SU-DHL-6 (cell line): ENCODE data around the gene GPRASP1.
"Not testable (repeated sequence)": the region's sequence is repeated elsewhere in the genome, so short reads cannot be mapped to it uniquely, and the experiment has no call there.

Source experiments
- CTCF ChIP-seq: fragments of 200-600 bp; sonication (generic); IDR thresholded peaks from one replicate; pipeline ENCODE4 v1.5.1; 2017; ENCODE audit warnings: antibody characterized with exemption, mild to moderate bottlenecking, low read length, moderate library complexity; ENCODE audit not compliant: insufficient read depth, poor library complexity, severe bottlenecking
- EZH2phosphoT487 ChIP-seq: fragments of 200-600 bp; sonication (generic), shearing (Covaris generic); conservative IDR thresholded peaks from 2 replicates; pipeline ENCODE4 v1.6.1; 2018; ENCODE audit warnings: mild to moderate bottlenecking, antibody characterized with exemption, low read length, moderate library complexity, mixed read lengths

- not testable (repeated sequence) for TF ChIP-seq CTCF, EZH2phosphoT487
Observed at GRCh38 chrX:102667034-102667433, 15.8 kb downstream of the GPRASP1 start.
